BE2C (cell line): Measurements from ENCODE around the gene FBXO27.
A peak's percentile ranks its signal among the peaks of the same experiment; 100 is the strongest.

ENCODE experiments used
- DNase-seq: peaks from one replicate; pipeline ENCODE4 v3.0.0-alpha.2; 2020
- H3K27me3 ChIP-seq: fragments of 250-450 bp; sonication (Bioruptor Pico); 2 replicates; pipeline ENCODE4 v1.5.1; 2020; ENCODE audit warnings: mild to moderate bottlenecking
- H3K36me3 ChIP-seq: fragments of 250-450 bp; sonication (Bioruptor Pico); 2 replicates; pipeline ENCODE4 v1.5.1; 2020; ENCODE audit warnings: mild to moderate bottlenecking
- H3K4me1 ChIP-seq: fragments of 250-450 bp; sonication (Bioruptor Pico); 2 replicates; pipeline ENCODE4 v1.5.1; 2020
- H3K4me3 ChIP-seq: 2 replicates; pipeline ENCODE4 v1.5.1; 2011; ENCODE audit warnings: low read depth, low read length
- H3K9me3 ChIP-seq: fragments of 250-450 bp; sonication (Bioruptor Pico); 2 replicates; pipeline ENCODE4 v1.5.1; 2020
- TF ChIP-seq, protein P1 (sequence below): IDR thresholded peaks from 2 replicates; pipeline ENCODE4 v1.5.1; 2012; ENCODE audit warnings: mild to moderate bottlenecking, low read depth, low read length

The FBXO27 gene

DNA sequence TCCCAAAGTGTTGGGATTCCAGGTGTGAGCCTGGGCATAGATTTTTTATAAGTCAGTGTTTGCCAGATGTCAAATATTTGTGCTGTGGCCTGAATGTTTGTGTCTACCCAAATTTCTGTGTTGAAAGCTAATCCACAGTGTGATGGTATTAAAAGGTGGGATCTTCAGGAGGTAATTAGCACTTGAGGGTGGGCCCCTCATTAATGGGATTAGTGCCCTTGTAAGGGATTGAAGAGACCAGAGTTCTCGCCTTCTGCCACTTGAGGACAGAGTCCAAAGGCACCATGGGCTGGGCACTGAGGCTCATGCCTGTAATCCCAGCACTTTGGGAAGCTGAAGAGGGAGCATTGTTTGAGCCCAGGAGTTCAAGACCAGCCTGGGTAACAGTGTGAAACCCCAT is 47.1 kb downstream of the FBXO27 start:
- TF ChIP-seq, protein P1, sequence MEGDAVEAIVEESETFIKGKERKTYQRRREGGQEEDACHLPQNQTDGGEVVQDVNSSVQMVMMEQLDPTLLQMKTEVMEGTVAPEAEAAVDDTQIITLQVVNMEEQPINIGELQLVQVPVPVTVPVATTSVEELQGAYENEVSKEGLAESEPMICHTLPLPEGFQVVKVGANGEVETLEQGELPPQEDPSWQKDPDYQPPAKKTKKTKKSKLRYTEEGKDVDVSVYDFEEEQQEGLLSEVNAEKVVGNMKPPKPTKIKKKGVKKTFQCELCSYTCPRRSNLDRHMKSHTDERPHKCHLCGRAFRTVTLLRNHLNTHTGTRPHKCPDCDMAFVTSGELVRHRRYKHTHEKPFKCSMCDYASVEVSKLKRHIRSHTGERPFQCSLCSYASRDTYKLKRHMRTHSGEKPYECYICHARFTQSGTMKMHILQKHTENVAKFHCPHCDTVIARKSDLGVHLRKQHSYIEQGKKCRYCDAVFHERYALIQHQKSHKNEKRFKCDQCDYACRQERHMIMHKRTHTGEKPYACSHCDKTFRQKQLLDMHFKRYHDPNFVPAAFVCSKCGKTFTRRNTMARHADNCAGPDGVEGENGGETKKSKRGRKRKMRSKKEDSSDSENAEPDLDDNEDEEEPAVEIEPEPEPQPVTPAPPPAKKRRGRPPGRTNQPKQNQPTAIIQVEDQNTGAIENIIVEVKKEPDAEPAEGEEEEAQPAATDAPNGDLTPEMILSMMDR, result no peak
- no peaks in the 10 kb centered on the region for H3K9me3 ChIP-seq
- H3K4me3 ChIP-seq, result no peak overlapping the region
- no peaks in the 10 kb centered on the region for H3K4me1 ChIP-seq
- H3K36me3 ChIP-seq, result no peaks in the 10 kb centered on the region
- DNase-seq, result no peak
- H3K27me3 ChIP-seq, result no peaks in the 10 kb centered on the region

DNA sequence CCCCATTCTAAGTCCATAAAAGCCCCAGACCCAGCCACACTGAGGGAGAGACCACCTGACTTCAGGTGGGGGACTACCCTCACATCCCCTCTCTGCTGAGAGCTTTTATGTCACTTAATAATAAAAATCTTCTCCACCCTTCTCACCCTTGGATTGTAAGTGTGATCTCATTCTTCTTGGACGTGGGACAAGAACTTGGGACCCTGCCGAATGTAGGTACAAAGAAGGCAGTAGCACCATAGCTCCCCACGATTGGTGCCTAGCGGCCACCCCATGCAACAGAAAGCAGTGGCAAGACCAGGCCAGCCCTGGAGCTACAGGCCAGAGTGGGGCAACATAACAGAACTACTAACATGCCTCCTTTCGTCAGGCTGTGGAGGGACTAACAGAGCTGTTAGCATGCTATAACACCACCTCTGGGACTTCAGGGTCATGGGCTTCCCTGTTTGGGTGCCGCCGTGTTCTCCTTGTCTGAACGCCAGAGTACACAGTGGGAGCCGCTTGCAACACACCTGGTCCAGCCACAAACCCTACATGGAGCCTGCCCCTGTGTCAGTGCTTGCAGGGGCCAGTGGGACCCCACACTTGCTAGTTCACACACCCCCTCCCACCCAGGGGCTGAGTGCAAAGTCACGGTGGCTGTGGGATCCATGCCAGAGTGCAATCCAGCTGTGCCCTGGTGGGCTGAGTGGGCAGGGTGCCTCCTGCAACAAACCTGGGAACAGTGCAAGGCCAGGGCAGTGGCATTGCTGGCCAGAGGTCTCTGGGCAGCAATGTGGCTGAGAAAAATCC is 51.6 kb downstream of the FBXO27 start:
- Histone ChIP-seq H3K9me3 (no peaks in the 10 kb centered on the region), H3K36me3 (no peaks in the 10 kb centered on the region), H3K27me3 (no peaks in the 10 kb centered on the region), H3K4me3 (no peak overlapping the region), H3K4me1 (no peaks in the 10 kb centered on the region)
- DNase-seq, result no peak
- TF ChIP-seq, protein P1, result no peak

DNA sequence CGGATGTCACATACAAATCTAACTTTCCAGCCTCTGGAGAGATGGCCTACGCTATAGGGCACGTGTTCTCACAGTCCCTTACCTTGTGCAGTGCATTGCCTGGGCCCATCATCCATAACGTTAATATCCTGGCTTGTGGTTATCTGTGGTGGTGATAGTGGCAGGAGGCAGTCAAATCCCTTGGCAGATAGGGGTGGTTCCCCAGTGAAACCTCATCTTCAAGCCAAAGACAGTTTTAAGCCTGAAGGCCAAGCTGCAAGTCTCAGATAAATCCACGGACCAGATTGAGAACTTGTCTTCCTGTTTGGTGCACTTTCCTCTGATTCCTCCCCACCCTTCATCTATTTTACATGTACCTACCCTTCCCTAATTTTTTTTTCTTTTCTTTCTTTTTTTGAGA is 52.5 kb downstream of the FBXO27 start:
- TF ChIP-seq, protein P1, result no peak
- DNase-seq, result no peak

DNA sequence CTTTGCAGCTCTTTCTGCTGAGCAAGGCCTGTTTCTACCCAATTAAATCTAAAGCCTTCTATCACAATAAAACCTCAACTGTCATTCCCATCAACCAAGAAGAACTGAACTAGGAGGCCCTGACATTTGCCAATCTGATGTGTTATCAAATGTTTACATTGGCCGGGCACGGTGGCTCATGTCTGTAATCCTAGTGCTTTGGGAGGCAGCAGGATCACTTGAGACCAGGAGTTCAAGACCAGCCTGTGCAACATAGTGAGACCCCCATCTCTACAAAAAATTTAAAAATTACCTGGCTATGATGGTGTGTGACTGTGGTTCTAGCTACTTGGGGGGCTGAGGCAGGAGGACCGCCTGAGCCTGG is 54.0 kb downstream of the FBXO27 start:
- Histone ChIP-seq H3K4me3 (no peak overlapping the region), H3K9me3 (no peaks in the 10 kb centered on the region), H3K4me1 (no peaks in the 10 kb centered on the region), H3K36me3 (no peaks in the 10 kb centered on the region), H3K27me3 (no peaks in the 10 kb centered on the region)
- TF ChIP-seq, protein P1, result no peak
- DNase-seq, result no peak

More for the DNA sequence above, 52.5 kb downstream of the FBXO27 start:
- no peak overlapping the region for H3K4me3 ChIP-seq
- no peaks in the 10 kb centered on the region for H3K9me3 ChIP-seq
- no peaks in the 10 kb centered on the region for H3K27me3 ChIP-seq
- no peaks in the 10 kb centered on the region for H3K36me3 ChIP-seq
- H3K4me1 ChIP-seq, result no peaks in the 10 kb centered on the region

DNA sequence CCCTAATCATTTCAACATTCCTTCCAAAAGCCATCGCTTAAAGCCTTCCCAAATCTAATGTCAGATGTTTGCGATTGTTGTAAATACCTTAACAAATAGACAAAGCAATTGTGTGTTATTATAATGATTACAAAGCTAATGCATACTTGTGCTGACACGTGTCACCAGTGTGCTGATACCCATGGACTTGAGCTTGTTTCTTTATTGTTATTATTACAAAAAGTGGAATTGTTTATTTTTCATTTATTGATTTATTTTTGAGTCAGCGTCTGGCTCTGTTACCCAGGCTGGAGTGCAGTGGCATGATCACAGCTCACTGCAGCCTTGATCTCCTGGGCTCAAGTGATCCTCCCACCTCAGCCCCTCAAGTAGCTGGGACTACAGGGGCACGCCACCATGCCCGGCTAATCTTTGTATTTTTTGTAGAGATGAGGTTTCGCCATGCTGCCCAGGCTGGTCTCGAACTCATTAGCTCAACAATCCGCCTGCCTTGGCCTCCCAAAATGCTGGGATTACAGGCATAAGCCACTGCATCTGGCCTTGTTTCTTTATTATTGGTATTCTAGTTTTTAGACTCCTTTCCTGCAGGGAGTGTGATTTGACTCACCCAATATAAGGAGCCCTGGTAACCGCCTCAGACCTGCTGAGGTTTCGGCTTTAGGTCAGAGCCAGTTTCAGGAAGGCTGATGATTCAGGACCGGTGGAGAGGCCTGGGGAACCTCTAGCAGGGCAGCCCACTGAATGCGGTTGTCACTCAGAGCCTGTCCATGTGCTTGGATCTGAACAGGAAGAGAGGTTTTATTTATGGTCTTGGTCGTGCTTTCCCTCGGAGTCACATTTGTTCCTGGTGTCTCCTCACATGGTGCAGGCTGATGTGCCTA is 54.7 kb downstream of the FBXO27 start:
- H3K4me1 ChIP-seq, result no peaks in the 10 kb centered on the region
- H3K27me3 ChIP-seq, result no peaks in the 10 kb centered on the region
- no peak for DNase-seq
- H3K4me3 ChIP-seq, result no peak overlapping the region
- H3K36me3 ChIP-seq, result no peaks in the 10 kb centered on the region
- H3K9me3 ChIP-seq, result no peaks in the 10 kb centered on the region
- TF ChIP-seq, protein P1, result no peak

DNA sequence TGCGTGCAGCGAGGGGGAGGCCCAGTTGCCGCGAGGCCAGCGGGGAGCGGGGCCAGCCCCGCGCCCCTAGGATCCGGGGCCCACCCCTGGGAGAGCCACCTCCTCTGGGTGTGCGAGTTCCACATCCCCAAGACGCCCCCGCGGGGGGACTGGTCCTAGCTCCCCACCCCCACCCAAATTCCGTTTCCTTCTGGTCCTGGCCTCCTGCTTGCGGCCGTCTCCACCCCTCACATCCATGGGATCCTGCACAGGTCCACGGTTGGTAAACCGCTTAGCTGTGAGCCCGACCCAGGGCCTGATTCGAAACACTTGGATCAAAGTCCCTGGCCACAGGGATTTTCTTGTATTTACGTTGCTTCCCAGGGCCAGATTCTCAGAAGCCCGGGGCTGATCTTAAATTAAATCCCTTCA is 56.5 kb downstream of the FBXO27 start:
- DNase-seq, result no peak
- no peaks in the 10 kb centered on the region for H3K4me1 ChIP-seq
- H3K27me3 ChIP-seq, result no peaks in the 10 kb centered on the region
- H3K36me3 ChIP-seq, result no peaks in the 10 kb centered on the region
- no peaks in the 10 kb centered on the region for H3K9me3 ChIP-seq
- H3K4me3 ChIP-seq, result peak overlapping the region; percentile 63
- TF ChIP-seq, protein P1, result no peak
